Pancreas (tissue), 10 donors: Measurements from ENCODE around the gene TNFAIP8L3. TPM values are rescaled to one million over a fixed set of nuclear protein-coding genes. Genes with fewer than 3 reads are reported as not detected.

Source experiments
- ATAC-seq, 4 donors: fragments of 200-7000 bp; cut with Tn5 transposase; one replicate each; pipeline versions ENCODE4 v1.8.0 to v1.9.1; 2020; ENCODE audit warnings: mild to moderate bottlenecking in 4 of 4, moderate library complexity in 4 of 4
- DNase-seq, 6 donors: peaks; one replicate each; pipeline ENCODE4 v3.0.0-alpha.2; 2020
- FAIRE-seq: peaks from 2 replicates; lab custom pipeline; 2012; peaks lifted over from hg19 to GRCh38; lab: Jason Lieb, UNC
- H3K27ac ChIP-seq, 4 donors: fragments of 200-600 bp; sonication (generic); 1 replicate in 3 of 4; 2 replicates in 1 of 4; pipeline versions ENCODE4 v1.5.0 to v1.8.0; 2020
- H3K27me3 ChIP-seq, 4 donors: fragments of 200-600 bp; one replicate each; pipeline ENCODE4 v1.8.0; 2021
- H3K36me3 ChIP-seq, 3 donors: fragments of 200-600 bp; sonication (generic) in 1 of 3; one replicate each; pipeline versions ENCODE4 v1.5.0 to v1.8.0; 2020 to 2021
- H3K4me1 ChIP-seq, 3 donors: fragments of 200-600 bp; one replicate each; pipeline ENCODE4 v1.8.0; 2021
- H3K4me3 ChIP-seq, 4 donors: fragments of 200-600 bp; sonication (generic) in 2 of 4; one replicate each; pipeline versions ENCODE4 v1.5.0 to v1.8.0; 2020 to 2021
- H3K9me3 ChIP-seq, 4 donors: fragments of 200-600 bp; one replicate each; pipeline ENCODE4 v1.8.0; 2021
- WGBS, 2 donors: extraction: QIAGEN DNeasy Blood & Tissue Kit; methylation state at CpG; one replicate each; pipeline ENCODE4 v1.1.7; 2013; 5-methylcytosine and 5-hydroxymethylcytosine counted together
- intact Hi-C, 3 donors: fragments of 100-400 bp; cut with DNase I; formaldehyde crosslinking; loops; one replicate each; pipeline versions ENCODE4 v1.11.1 to v1.14.2; 2022
- polyA plus RNA-seq, 2 donors: library from polyadenylated mRNA; stranded (reverse); fragments of 200-250 nt; gene quantifications; one replicate each; pipeline ENCODE4 v1.2.3, GENCODE V29; 2013
- total RNA-seq, 6 donors: library from RNA; stranded (reverse); fragmentation: NEBNext Ultra II Directional in 4 of 6; extraction: Animal tissue kit (Norgen Biotek cat#: 25700) in 4 of 6; gene quantifications; one replicate each; pipeline versions ENCODE4 v1.2.1 to v1.2.4, GENCODE V29; 2021 to 2023
- TF ChIP-seq, protein P1 (sequence below), 4 donors: fragments of 200-600 bp; sonication (generic) in 3 of 4; IDR thresholded peaks; one replicate each; pipeline versions ENCODE4 v1.5.0 to v1.8.0; 2021; ENCODE audit warnings: antibody characterized with exemption in 4 of 4
- donor health status: healthy with polysubstance abuse.
- donor health status: DM: no; HTN: no; CAD: no; lungs with moderate emphysema.
- donor health status: DM: no; HTN: no; CAD: no.
- donor health status: control.
- donor health status: control.
- donor health status: Bipolar disorder and iron deficiency.
- donor health status: DM: yes; HTN: yes; CAD: no.
- donor health status: DM: no; HTN: no; CAD: no.
- donor health status: DM: no; HTN: no; CAD: no.
- donor health status: DM: yes; HTN: yes; CAD: no.

The TNFAIP8L3 gene
- total and polyA plus RNA-seq, 8 donors: 0.09 to 1.8 (median 0.72) TPM

DNA sequence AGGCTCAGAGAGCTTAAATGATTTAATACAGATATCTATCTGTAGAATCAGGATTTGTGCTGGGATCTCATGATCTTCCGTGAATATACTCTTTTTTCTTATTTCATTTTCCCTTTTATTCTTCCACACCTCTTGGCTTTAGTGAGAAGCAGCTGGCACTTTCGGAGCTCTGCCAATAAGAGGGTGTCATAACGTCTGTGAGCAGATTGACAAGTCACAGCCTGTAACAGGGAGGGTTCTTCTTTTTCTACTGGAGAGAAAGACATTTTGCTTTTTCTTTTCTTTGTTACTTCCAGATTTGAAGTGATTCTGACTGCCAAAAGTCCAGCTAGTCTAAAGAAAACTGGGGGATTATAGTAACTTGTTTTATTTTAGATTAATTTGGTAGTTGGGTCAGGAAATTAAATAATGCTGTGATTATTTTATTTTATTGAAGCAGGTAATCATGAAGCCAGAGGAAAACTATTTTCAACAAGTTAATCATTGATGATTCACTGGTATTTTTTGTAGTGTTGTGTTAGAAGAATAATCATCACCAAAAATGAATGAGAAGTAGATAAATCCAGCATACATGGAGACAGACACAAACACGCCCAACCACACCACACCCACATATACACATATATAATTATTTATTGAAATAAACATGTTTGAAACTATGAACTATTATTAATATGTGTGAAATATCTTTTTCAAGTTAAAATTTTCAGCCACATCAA, 69.8 kb downstream of the TNFAIP8L3 start:
- Histone ChIP-seq H3K4me1 (no peaks in the 10 kb centered on the region), H3K27me3 (no peaks in the 10 kb centered on the region), H3K4me3 (no peak overlapping the region), H3K27ac (no peak overlapping the region), H3K9me3 (no peaks in the 10 kb centered on the region), H3K36me3 (no peaks in the 10 kb centered on the region)
- intact Hi-C loops: no loop called here
- ATAC-seq (peak in 2 of 4 donors; percentile 36 to 55), FAIRE-seq (no peak), DNase-seq (no peak)
- WGBS, 2 donors: 47 to 51% methylated on average over 4 of the region's 4 CpGs
- TF ChIP-seq, protein P1, sequence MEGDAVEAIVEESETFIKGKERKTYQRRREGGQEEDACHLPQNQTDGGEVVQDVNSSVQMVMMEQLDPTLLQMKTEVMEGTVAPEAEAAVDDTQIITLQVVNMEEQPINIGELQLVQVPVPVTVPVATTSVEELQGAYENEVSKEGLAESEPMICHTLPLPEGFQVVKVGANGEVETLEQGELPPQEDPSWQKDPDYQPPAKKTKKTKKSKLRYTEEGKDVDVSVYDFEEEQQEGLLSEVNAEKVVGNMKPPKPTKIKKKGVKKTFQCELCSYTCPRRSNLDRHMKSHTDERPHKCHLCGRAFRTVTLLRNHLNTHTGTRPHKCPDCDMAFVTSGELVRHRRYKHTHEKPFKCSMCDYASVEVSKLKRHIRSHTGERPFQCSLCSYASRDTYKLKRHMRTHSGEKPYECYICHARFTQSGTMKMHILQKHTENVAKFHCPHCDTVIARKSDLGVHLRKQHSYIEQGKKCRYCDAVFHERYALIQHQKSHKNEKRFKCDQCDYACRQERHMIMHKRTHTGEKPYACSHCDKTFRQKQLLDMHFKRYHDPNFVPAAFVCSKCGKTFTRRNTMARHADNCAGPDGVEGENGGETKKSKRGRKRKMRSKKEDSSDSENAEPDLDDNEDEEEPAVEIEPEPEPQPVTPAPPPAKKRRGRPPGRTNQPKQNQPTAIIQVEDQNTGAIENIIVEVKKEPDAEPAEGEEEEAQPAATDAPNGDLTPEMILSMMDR (IDR thresholded peaks at IDR 0.05): no peak

DNA sequence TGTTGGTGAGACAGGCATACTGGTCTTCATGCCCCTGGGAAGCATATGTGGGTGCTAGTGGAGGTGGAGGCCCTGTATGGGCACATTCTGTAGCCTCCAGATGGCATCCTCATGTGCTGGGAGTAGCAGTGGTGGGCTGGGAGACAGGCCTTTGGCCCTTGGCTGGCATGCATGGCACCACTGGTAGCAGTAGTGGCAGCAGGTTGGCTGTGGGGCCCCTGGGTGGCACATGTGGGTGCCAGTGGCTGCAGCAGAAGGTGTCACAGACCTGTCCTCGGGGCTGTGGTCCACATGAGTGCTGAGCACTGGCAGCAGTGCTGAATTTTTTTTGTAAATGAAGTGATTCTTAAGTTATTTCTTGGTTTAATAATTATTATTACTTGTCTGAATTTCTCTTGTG, 71.2 kb downstream of the TNFAIP8L3 start:
- no peaks in the 10 kb centered on the region for H3K9me3 ChIP-seq
- ATAC-seq: no peak
- 95 to 98% methylated on average over 1 of the region's 1 CpG for WGBS, 2 donors
- no peak for FAIRE-seq
- H3K27me3 ChIP-seq: no peaks in the 10 kb centered on the region
- peak in 1 of 6 donors; percentile 52 for DNase-seq
- no peak overlapping the region for H3K27ac ChIP-seq
- intact Hi-C loops: no loop called here
- no peaks in the 10 kb centered on the region for H3K36me3 ChIP-seq
- H3K4me3 ChIP-seq: no peak overlapping the region
- TF ChIP-seq, protein P1 (IDR thresholded peaks at IDR 0.05): no peak
- H3K4me1 ChIP-seq: no peaks in the 10 kb centered on the region

DNA sequence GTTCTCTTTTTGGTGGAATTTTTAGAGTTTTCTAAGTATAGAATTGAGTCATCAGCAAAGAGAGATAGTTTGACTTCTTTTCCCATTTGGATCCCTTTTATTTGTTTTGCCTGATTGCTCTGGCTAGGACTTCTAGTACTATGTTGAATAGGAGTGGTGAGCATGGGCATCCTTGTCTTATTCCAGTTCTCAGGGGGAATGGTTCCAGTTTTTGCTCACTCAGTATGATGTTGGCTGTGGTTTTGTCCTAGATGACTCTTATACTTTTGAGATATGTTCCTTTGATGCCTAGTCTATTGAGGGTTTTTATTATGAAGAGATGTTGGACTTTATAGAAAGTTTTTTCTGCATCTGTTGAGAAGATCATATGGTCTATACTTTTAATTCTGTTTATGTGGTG, 72.5 kb downstream of the TNFAIP8L3 start:
- FAIRE-seq: no peak
- no peak for DNase-seq
- Histone ChIP-seq H3K36me3 (no peaks in the 10 kb centered on the region), H3K4me1 (no peaks in the 10 kb centered on the region), H3K9me3 (no peaks in the 10 kb centered on the region), H3K4me3 (no peak overlapping the region), H3K27ac (no peak overlapping the region), H3K27me3 (no peaks in the 10 kb centered on the region)
- ATAC-seq: no peak
- TF ChIP-seq, protein P1 (IDR thresholded peaks at IDR 0.05): no peak
- intact Hi-C loops: no loop called here

DNA sequence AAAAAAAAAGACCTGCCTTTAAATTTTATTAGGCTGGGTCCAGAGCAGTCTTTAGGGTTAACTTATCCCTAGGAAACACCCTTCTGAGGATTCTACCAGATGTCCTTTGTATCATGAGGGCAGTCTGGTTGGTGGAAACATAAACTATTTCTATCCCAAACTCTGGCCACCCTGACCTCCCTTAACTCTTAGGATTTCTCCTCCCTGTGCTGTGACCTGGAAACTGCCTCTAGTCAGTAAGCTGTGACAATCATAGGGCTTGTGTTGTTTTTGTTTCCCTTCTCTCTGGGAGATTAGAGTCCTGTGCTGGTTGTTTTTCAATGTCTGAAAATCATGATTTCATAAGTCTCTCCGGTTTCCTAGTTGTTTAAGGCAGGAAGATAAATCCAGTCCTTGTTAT, 78.1 kb downstream of the TNFAIP8L3 start:
- DNase-seq (no peak), ATAC-seq (no peak), FAIRE-seq (no peak)
- intact Hi-C loops: no loop called here
- H3K4me3 ChIP-seq: no peak overlapping the region
- H3K27me3 ChIP-seq: no peaks in the 10 kb centered on the region
- H3K4me1 ChIP-seq: no peaks in the 10 kb centered on the region
- WGBS, 2 donors: 39 to 63% methylated on average over 1 of the region's 1 CpG
- no peaks in the 10 kb centered on the region for H3K9me3 ChIP-seq
- no peaks in the 10 kb centered on the region for H3K36me3 ChIP-seq
- H3K27ac ChIP-seq: no peak overlapping the region
- TF ChIP-seq, protein P1 (IDR thresholded peaks at IDR 0.05): no peak

DNA sequence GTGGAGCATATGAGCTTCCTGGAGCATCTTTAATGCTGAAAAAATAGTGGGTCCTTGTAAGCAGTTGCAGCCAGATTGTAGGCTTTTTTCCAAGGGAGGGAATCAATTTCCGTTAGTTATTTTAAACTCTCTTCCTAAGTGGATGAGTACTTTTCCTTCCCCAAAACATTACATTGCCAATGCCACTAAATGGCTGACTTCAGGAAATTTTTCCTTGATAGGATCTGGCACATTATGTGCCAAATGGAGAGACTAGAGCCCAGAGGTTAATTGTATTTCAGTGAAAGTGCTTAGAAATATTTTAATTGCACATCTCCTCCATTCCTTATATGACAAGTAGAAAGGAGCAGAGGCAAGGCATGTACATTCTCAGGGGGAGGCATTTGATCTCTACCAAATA, 83.5 kb downstream of the TNFAIP8L3 start:
- Histone ChIP-seq H3K9me3 (no peaks in the 10 kb centered on the region), H3K36me3 (no peaks in the 10 kb centered on the region), H3K4me1 (no peaks in the 10 kb centered on the region), H3K4me3 (no peak overlapping the region), H3K27ac (no peak overlapping the region), H3K27me3 (no peaks in the 10 kb centered on the region)
- DNase-seq: no peak
- no peak for FAIRE-seq
- intact Hi-C loops: no loop called here
- TF ChIP-seq, protein P1 (IDR thresholded peaks at IDR 0.05): no peak
- ATAC-seq: no peak
- 79 to 82% methylated on average over 1 of the region's 1 CpG for WGBS, 2 donors
